GM19239 (cell line): ENCODE data around the gene KIAA0232.
"Not testable (repeated sequence)": the region's sequence is repeated elsewhere in the genome, so short reads cannot be mapped to it uniquely, and the experiment has no call there.

ENCODE experiments used
- DNase-seq: peaks from one replicate; pipeline ENCODE4 v3.0.0; 2011; ENCODE audit warnings: low spot score; ENCODE audit not compliant: insufficient read length
- FAIRE-seq: peaks from 2 replicates; lab custom pipeline; 2011; peaks lifted over from hg19 to GRCh38; lab: Jason Lieb, UNC

KIAA0232 gene

DNA sequence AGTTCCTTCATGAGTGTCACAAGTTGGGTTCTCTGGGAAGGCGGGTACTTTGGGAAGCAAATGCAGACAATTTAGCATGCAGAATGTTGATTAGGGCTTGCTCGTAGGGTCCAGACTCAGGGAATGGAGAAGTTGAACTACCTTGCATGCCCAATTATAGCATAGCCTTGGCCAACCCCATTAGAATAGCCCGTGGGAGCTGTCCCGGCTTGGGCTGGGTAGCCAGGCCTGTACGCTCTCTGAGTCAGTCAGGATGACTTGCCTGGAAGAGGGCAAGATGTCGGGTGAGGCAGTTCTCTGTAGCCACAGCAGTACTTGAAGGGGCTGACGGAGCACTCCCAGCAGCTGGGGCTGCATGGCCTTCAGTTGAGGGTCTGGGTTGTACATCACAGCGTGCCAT is 19.5 kb downstream of the KIAA0232 start:
- no peak for DNase-seq
- no peak for FAIRE-seq

DNA sequence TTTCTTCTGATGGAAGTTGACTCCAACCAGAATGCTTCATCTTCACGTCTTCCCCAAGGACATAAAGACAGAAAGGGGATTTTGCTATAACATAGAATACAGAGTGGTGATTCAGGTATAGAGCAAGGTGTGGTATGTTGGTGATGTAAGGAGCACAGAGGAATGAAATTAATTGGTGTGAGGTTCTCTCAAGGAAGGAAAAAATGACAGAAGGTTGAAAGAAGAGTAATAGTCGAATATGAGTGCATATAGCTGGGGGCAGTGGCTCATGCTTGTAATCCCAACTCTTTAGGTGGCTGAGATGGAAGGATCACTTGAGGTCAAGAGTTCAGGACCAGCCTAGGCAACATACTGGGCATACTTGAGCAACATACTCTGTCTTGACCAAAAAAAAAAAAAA is 20.1 kb downstream of the KIAA0232 start:
- FAIRE-seq (no peak), DNase-seq (no peak)

- no peak for FAIRE-seq
- no peak for DNase-seq
Observed at GRCh38 chr4:6803246-6803645, 20.7 kb downstream of the KIAA0232 start.

DNA sequence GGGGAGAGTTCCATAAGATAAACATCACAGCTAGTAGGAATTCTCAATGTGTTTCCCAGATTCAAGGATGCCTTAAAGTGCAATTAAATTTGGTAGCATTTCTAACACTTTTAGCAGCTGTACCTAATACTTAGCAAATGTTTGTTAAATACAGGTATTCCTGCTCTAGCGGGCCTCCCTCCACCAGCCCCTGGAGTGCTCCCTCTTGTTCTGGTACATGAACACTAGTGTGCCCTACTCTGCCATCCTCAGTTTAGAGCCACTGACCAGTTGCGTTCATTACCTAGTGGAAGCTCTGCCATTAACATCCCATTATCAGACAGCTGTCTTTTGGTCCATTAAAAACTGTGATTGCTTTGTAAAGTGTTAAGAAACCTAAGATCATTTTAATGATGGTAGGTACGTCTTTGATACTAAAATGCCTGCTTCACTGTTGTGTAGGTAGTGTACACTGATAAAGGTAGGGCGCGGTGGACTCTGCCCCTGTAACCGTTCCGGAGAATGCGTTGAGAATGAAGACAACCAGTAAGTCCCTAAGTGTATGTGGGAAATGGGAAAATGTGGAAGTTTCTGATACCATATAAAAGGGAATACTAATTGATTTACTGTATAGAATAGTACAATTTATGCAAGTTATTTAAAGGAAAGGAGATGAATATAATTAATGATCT is 21.7 kb downstream of the KIAA0232 start:
- DNase-seq: no peak
- FAIRE-seq: no peak

- no peak for DNase-seq
Observed at GRCh38 chr4:6806924-6807626, 24.5 kb downstream of the KIAA0232 start.

GRCh38 chr4:6808259-6808658 is 25.7 kb downstream of the KIAA0232 start:
- no peak for FAIRE-seq

More at GRCh38 chr4:6806924-6807626, 24.5 kb downstream of the KIAA0232 start:
- no peak for FAIRE-seq

GRCh38 chr4:6811165-6811564 is 28.6 kb downstream of the KIAA0232 start:
- FAIRE-seq: no peak
- no peak for DNase-seq

More at GRCh38 chr4:6808259-6808658, 25.7 kb downstream of the KIAA0232 start:
- DNase-seq: no peak

GRCh38 chr4:6812766-6813165 is 30.2 kb downstream of the KIAA0232 start:
- FAIRE-seq: no peak
- no peak for DNase-seq

GRCh38 chr4:6813725-6814124 is 31.2 kb downstream of the KIAA0232 start:
- DNase-seq (no peak), FAIRE-seq (no peak)

- FAIRE-seq (no peak), DNase-seq (no peak)
Observed at GRCh38 chr4:6815029-6815836, 32.7 kb downstream of the KIAA0232 start.

GRCh38 chr4:6819295-6819694 is 36.8 kb downstream of the KIAA0232 start:
- FAIRE-seq: no peak
- no peak for DNase-seq

GRCh38 chr4:6820695-6821094 is 38.2 kb downstream of the KIAA0232 start:
- no peak for DNase-seq
- FAIRE-seq: no peak

DNA sequence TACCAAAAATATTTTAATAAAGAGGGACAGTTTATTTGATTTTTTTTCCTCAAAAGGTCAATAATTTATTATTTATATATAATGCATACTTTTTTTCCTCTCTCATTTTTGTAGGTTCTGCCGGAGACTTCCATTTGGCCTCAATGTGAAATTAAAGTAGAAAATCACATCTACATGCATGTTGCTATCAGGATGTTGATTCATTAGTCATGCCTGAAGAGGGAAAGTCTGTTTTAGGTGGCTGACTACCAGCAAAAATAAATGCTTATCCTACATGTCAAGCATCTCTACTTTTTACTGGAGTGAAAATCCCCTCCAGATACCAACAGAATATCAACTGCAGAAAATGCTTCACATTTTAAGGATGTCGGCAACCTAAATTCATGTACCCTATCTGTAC is 41.5 kb downstream of the KIAA0232 start:
- no peak for DNase-seq
- no peak for FAIRE-seq

DNA sequence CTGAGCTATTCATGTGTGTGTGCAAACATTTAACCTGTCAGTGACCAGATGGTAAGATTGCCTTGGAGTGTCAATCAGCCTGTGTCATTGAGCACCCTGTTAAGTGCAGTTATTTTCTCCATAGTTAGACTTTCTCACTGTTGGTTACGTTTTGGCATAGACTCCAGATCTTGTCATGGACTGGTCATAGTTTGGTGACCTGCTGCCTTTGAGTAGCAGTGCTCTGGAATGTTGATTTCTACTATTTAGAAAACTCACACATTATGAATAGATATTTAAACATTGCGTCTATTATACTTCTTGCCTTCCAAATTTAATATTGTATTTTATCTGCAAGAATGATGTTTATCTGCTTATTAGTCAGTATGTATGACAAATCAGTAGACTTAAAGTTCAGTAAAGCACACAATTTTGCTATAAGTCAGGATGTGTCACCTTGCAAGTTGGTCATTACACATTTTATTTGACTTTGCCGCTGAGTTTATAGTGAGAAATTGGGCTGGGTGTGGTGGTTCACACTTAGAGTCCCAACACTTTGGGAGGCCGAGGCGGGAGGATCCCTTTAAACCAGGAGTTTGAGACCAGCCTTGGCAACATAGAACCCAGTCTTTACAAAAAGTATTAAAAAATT is 42.4 kb downstream of the KIAA0232 start:
- DNase-seq (no peak), FAIRE-seq (no peak)

GRCh38 chr4:6825403-6825802 is 42.9 kb downstream of the KIAA0232 start:
- peak; percentile 35 for FAIRE-seq

GRCh38 chr4:6826781-6827508 is 44.4 kb downstream of the KIAA0232 start:
- FAIRE-seq (no peak), DNase-seq (no peak)

More at GRCh38 chr4:6825403-6825802, 42.9 kb downstream of the KIAA0232 start:
- DNase-seq: no peak

GRCh38 chr4:6829086-6829485 is 46.6 kb downstream of the KIAA0232 start:
- FAIRE-seq (no peak), DNase-seq (no peak)

- DNase-seq: no peak
- FAIRE-seq: no peak
Observed at GRCh38 chr4:6834867-6835266, 52.3 kb downstream of the KIAA0232 start.

DNA sequence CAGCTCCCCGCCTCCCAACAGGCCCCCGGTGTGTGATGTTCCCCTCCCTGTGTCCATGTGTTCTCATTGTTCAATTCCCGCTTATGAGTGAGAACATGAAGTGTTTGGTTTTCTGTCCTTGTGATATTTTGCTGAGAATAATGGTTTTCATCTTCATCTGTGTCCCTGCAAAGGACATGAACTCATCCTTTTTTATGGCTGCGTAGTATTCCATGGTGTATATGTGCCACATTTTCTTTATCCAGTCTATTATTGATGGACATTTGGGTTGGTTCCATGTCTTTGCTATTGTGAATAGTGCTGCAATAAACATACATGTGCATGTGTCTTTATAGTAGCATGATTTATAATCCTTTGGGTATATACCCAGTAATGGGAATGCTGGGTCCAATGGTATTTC is 53.1 kb downstream of the KIAA0232 start:
- FAIRE-seq, DNase-seq: not testable (repeated sequence)

DNA sequence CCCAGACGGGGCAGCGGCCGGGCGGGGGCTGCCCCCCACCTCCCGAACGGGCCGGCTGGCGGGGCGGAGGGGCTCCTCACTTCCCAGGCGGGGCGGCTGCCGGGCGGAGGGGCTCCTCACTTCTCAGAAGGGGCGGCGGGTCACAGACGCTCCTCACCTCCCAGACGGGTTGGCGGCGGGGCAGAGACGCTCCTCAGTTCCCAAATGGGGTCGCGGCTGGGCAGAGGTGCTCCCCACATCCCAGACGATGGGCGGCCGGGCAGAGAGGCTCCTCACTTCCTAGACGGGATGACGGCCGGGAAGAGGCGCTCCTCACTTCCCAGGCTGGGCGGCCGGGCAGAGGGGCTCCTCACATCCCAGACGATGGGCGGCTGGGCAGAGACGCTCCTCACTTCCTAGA is 54.6 kb downstream of the KIAA0232 start:
- not testable (repeated sequence) for DNase-seq, FAIRE-seq
